MCF 10A (cell line): ENCODE measurements around the gene NEK11. TPM values are rescaled to one million over a fixed set of nuclear protein-coding genes. Genes with fewer than 3 reads are reported as not detected.

Source experiments
- BruUV-seq: library from RNA; stranded (reverse); fragments of 400-500 nt; replicated peaks from 2 replicates; lab custom pipeline; 2021; lab: Mats Ljungman, UMichigan
- CTCF ChIA-PET: fragments of 300-600 bp; sonication (Branson Sonifier 250); formaldehyde crosslinking; extraction: SDS; loops from one replicate; lab custom pipeline; 2021; ENCODE audit warnings: antibody characterized with exemption, inconsistent platforms; lab: Yijun Ruan, JAX
- POLR2A ChIA-PET: fragments of 300-600, 350-650 bp; sonication (Branson Sonifier 250); formaldehyde crosslinking; extraction: SDS; loops from one replicate; lab custom pipeline; 2020; ENCODE audit warnings: antibody characterized with exemption, inconsistent platforms; lab: Yijun Ruan, JAX
- DNase-seq: peaks from one replicate; pipeline ENCODE4 v3.0.0-alpha.2; 2018; ENCODE audit not compliant: unreplicated experiment
- H3K27ac Mint-ChIP-seq: one replicate; pipeline ENCODE4 v1.8.0; 2022; ENCODE audit warnings: mild to moderate bottlenecking, low read depth, mixed read lengths; ENCODE audit not compliant: unreplicated experiment
- H3K27me3 Mint-ChIP-seq: one replicate; pipeline ENCODE4 v1.8.0; 2022; ENCODE audit warnings: mixed read lengths; ENCODE audit not compliant: insufficient read depth, unreplicated experiment
- H3K36me3 Mint-ChIP-seq: one replicate; pipeline ENCODE4 v1.8.0; 2022; ENCODE audit warnings: mild to moderate bottlenecking, moderate library complexity, mixed read lengths; ENCODE audit not compliant: insufficient read depth, unreplicated experiment
- H3K4me1 Mint-ChIP-seq: one replicate; pipeline ENCODE4 v1.8.0; 2022; ENCODE audit warnings: mixed read lengths; ENCODE audit not compliant: insufficient read depth, unreplicated experiment
- H3K4me3 Mint-ChIP-seq: one replicate; pipeline ENCODE4 v1.8.0; 2022; ENCODE audit warnings: mild to moderate bottlenecking, moderate library complexity, mixed read lengths; ENCODE audit not compliant: unreplicated experiment
- H3K9me3 Mint-ChIP-seq: one replicate; pipeline ENCODE4 v1.8.0; 2022; ENCODE audit warnings: mixed read lengths; ENCODE audit not compliant: unreplicated experiment
- intact Hi-C: fragments of 100-400 bp; cut with micrococcal nuclease; formaldehyde crosslinking; loops from 2 replicates; pipeline ENCODE4 v1.14.1; 2022
- total RNA-seq: library from RNA; stranded (reverse); gene quantifications from 2 replicates; pipeline ENCODE4 v1.2.3, GENCODE V29; 2022
- TF ChIP-seq, protein P1 (sequence below): fragments of 200-600 bp; IDR thresholded peaks from one replicate; pipeline ENCODE4 v1.8.0; 2022; ENCODE audit warnings: antibody characterized with exemption, mild to moderate bottlenecking; ENCODE audit not compliant: unreplicated experiment

NEK11 gene
- total RNA-seq, 1 experiment from 2014 or later, result 6.9 TPM

- BruUV-seq, result no TSS peak
- Mint-ChIP-seq H3K36me3 (no peaks in the 10 kb centered on the region), H3K27ac (no peak overlapping the region), H3K4me3 (no peak overlapping the region), H3K9me3 (no peaks in the 10 kb centered on the region), H3K27me3 (no peaks in the 10 kb centered on the region), H3K4me1 (no peaks in the 10 kb centered on the region)
- TF ChIP-seq, protein P1, sequence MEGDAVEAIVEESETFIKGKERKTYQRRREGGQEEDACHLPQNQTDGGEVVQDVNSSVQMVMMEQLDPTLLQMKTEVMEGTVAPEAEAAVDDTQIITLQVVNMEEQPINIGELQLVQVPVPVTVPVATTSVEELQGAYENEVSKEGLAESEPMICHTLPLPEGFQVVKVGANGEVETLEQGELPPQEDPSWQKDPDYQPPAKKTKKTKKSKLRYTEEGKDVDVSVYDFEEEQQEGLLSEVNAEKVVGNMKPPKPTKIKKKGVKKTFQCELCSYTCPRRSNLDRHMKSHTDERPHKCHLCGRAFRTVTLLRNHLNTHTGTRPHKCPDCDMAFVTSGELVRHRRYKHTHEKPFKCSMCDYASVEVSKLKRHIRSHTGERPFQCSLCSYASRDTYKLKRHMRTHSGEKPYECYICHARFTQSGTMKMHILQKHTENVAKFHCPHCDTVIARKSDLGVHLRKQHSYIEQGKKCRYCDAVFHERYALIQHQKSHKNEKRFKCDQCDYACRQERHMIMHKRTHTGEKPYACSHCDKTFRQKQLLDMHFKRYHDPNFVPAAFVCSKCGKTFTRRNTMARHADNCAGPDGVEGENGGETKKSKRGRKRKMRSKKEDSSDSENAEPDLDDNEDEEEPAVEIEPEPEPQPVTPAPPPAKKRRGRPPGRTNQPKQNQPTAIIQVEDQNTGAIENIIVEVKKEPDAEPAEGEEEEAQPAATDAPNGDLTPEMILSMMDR, result no peak
- POLR2A ChIA-PET, result no interaction called here
- DNase-seq, result no peak
- CTCF ChIA-PET, result interaction anchor here (0.6 kb wide), 1 partner anchor 319 kb away, joined by 3 read pairs; no protein-coding TSS in a partner anchor
- intact Hi-C loops, result no loop called here
Observed at GRCh38 chr3:131077904-131078303, 51.2 kb downstream of the NEK11 start.

DNA sequence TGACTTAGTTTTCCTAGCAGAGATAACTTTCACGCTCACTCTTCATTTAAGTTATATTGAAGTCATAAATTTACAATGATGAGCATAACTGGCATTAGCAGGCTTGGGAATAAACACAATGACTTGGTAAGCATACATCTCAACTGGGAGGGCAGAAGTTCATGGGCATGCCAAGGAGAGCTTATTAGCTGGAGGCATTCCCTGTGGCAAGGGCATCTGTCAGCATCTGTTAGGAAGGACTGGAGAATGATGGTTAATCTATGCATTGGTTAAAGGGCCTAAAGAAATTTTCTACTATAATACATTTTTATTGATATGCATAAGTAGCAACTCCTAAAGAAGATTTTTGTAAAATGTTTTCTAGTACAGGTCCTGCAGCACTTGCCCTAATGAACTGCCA is 52.4 kb downstream of the NEK11 start:
- TF ChIP-seq, protein P1, result no peak
- Mint-ChIP-seq H3K27me3 (no peaks in the 10 kb centered on the region), H3K27ac (no peak overlapping the region), H3K36me3 (no peaks in the 10 kb centered on the region), H3K4me3 (no peak overlapping the region), H3K9me3 (no peaks in the 10 kb centered on the region), H3K4me1 (no peaks in the 10 kb centered on the region)
- CTCF ChIA-PET, result interaction anchor here (0.5 to 0.6 kb wide), 3 partner anchors 15 to 1612 kb away, joined by 3 to 4 read pairs (median 3); no protein-coding TSS in a partner anchor
- POLR2A ChIA-PET, result interaction anchor here (0.7 kb wide), 1 partner anchor 539 kb away, joined by 3 read pairs; no protein-coding TSS in a partner anchor
- BruUV-seq, result no TSS peak
- intact Hi-C loops, result no loop called here
- DNase-seq, result no peak

GRCh38 chr3:131081224-131081623 is 54.5 kb downstream of the NEK11 start:
- POLR2A ChIA-PET, result no interaction called here
- TF ChIP-seq, protein P1, result no peak
- H3K27ac Mint-ChIP-seq, result no peak overlapping the region

GRCh38 chr3:131082246-131082645 is 55.6 kb downstream of the NEK11 start:
- H3K9me3 Mint-ChIP-seq, result no peaks in the 10 kb centered on the region
- TF ChIP-seq, protein P1, result no peak
- CTCF ChIA-PET, result no interaction called here
- no peaks in the 10 kb centered on the region for H3K4me1 Mint-ChIP-seq
- H3K27me3 Mint-ChIP-seq, result no peaks in the 10 kb centered on the region
- POLR2A ChIA-PET, result no interaction called here
- no peak overlapping the region for H3K4me3 Mint-ChIP-seq
- no peak overlapping the region for H3K27ac Mint-ChIP-seq
- DNase-seq, result no peak
- intact Hi-C loops, result no loop called here
- H3K36me3 Mint-ChIP-seq, result no peaks in the 10 kb centered on the region
- no TSS peak for BruUV-seq

More at GRCh38 chr3:131081224-131081623, 54.5 kb downstream of the NEK11 start:
- Mint-ChIP-seq H3K27me3 (no peaks in the 10 kb centered on the region), H3K4me1 (no peaks in the 10 kb centered on the region), H3K36me3 (no peaks in the 10 kb centered on the region), H3K4me3 (no peak overlapping the region), H3K9me3 (no peaks in the 10 kb centered on the region)
- CTCF ChIA-PET, result interaction anchor here (0.5 to 0.7 kb wide), 2 partner anchors 26 to 100 kb away, joined by 3 read pairs; no protein-coding TSS in a partner anchor
- DNase-seq, result no peak
- no TSS peak for BruUV-seq
- intact Hi-C loops, result no loop called here
